Measurements from ENCODE around the gene RNU6-1. TPM values are rescaled to one million over a fixed set of nuclear protein-coding genes. Genes with fewer than 3 reads are reported as not detected.

RNU6-1 gene
- total RNA-seq, 1 donor from 2014 or later: not detected

Other genes with a start within 250 kb of the RNU6-1 start
- 0.24 TPM for gene SKOR1, start 14.5 kb downstream of the RNU6-1 start, total RNA-seq
- gene PIAS1, start 214.3 kb upstream of the RNU6-1 start, total RNA-seq: 29.4 TPM